Neutrophil (primary cell): ENCODE results near the gene ARHGAP30.

ENCODE experiments used
- H3K27ac ChIP-seq: fragments of 200-600 bp; sonication (generic); 2 replicates; pipeline ENCODE4 v1.5.1; 2016; ENCODE audit warnings: mild to moderate bottlenecking, moderate library complexity
- H3K27me3 ChIP-seq: fragments of 200-600 bp; sonication (generic); 2 replicates; pipeline ENCODE4 v1.6.0; 2016; ENCODE audit warnings: mild to moderate bottlenecking
- H3K36me3 ChIP-seq: fragments of 200-600 bp; sonication (generic); 2 replicates; pipeline ENCODE4 v1.5.1; 2017
- H3K4me1 ChIP-seq, 2 experiments: fragments of 200-600 bp in 1 of 2; sonication (generic) in 1 of 2; 1 replicate in 1 of 2; 2 replicates in 1 of 2; pipeline versions ENCODE4 v1.5.1 to v1.6.1; 2013 to 2016; ENCODE audit warnings: low read depth in 1 of 2, low read length in 1 of 2, mild to moderate bottlenecking in 1 of 2, moderate library complexity in 1 of 2; ENCODE audit not compliant: control insufficient read depth in 1 of 2, insufficient read depth in 1 of 2
- H3K4me3 ChIP-seq, 2 experiments: fragments of 200-600 bp in 1 of 2; sonication (generic) in 1 of 2; 1 replicate in 1 of 2; 2 replicates in 1 of 2; pipeline ENCODE4 v1.5.1; 2013 to 2016; ENCODE audit warnings: low read depth in 1 of 2, low read length in 1 of 2, mild to moderate bottlenecking in 1 of 2, moderate library complexity in 1 of 2
- H3K9me3 ChIP-seq: fragments of 200-600 bp; sonication (generic); 2 replicates; pipeline ENCODE4 v1.5.1; 2016
- CTCF ChIP-seq: fragments of 200-600 bp; sonication (generic); IDR thresholded peaks from 2 replicates; pipeline ENCODE4 v1.5.1; 2016; ENCODE audit warnings: antibody characterized with exemption

Gene ARHGAP30

GRCh38 chr1:161080441-161081405, 11.0 kb upstream of the ARHGAP30 start:
- Histone ChIP-seq H3K36me3 (no peaks in the 10 kb centered on the region), H3K27ac (no peak overlapping the region)

GRCh38 chr1:161079436-161080110, 9.9 kb upstream of the ARHGAP30 start:
- H3K4me3 ChIP-seq = no peak overlapping the region
- no peaks in the 10 kb centered on the region for H3K27me3 ChIP-seq
- no peak overlapping the region for H3K27ac ChIP-seq
- no peak for TF ChIP-seq CTCF
- H3K9me3 ChIP-seq = no peaks in the 10 kb centered on the region
- H3K36me3 ChIP-seq = no peaks in the 10 kb centered on the region
- H3K4me1 ChIP-seq = peaks cover 0 to 3% of the 10 kb centered on the region in 2 experiments

More at GRCh38 chr1:161080441-161081405, 11.0 kb upstream of the ARHGAP30 start:
- no peak for TF ChIP-seq CTCF
- peaks cover 0 to 3% of the 10 kb centered on the region in 2 experiments for H3K4me1 ChIP-seq
- H3K27me3 ChIP-seq = no peaks in the 10 kb centered on the region
- H3K4me3 ChIP-seq = no peak overlapping the region
- H3K9me3 ChIP-seq = no peaks in the 10 kb centered on the region

GRCh38 chr1:161077426-161077825, 7.7 kb upstream of the ARHGAP30 start:
- Histone ChIP-seq H3K36me3 (no peaks in the 10 kb centered on the region), H3K27me3 (no peaks in the 10 kb centered on the region), H3K4me1 (no peaks in the 10 kb centered on the region), H3K27ac (no peak overlapping the region), H3K4me3 (no peak overlapping the region), H3K9me3 (no peaks in the 10 kb centered on the region)
- TF ChIP-seq CTCF = no peak

DNA sequence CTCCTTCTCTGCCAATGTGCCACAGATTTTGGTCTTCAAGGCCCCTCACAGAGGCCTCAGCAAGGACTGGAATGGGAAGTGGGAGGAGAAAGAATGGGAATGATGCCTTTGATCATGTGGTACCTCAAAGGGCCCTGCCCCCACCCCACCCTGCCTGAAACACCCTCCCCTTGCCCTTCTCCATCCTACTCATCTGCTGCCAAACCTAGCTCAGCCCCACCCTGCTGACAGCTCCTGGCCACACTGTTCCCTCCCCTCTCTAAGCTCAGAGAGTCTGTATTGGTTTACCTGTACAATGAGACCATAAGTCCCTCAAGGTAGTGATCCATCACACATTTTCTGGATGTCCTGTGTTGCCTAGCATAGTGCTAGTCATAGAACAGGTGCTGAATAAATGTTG, 6.7 kb upstream of the ARHGAP30 start:
- Histone ChIP-seq H3K4me3 (no peak overlapping the region), H3K36me3 (no peaks in the 10 kb centered on the region), H3K4me1 (peaks cover 8 to 9% of the 10 kb centered on the region in 2 experiments), H3K27ac (no peak overlapping the region), H3K27me3 (no peaks in the 10 kb centered on the region), H3K9me3 (no peaks in the 10 kb centered on the region)
- no peak for TF ChIP-seq CTCF

DNA sequence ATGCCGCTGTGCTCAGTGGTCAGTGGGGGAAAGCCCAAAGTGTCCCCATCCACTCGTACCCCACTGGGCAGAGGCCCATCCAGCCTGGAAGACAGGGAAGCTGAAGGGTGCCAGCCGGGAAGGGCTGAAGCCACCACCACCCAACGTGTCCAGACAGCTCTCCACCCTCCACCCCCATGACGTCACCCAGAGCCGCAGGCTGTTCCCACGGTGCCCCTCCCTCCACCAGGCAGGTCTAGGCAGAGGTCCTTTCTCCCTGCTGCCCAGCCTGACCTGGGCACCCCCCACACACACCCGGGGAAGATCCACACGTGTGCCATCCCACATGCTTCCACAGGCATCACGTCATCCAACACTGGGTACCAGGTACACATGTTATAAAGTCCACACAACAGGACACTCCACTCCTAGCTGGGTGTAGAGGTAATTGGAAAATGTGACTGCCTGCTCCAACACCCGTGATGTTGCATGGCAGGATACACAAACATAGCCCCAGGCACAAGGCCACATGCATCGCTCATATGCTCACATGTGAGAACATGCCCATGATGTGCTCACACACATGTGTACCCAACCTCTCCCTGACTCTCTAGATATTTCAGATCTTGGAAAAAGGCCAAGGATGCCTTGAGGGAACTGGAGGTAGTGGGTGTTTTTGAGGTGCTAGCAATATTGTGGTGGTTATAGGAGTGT, 5.1 kb upstream of the ARHGAP30 start:
- no peak for TF ChIP-seq CTCF

More for the DNA sequence above, 5.1 kb upstream of the ARHGAP30 start:
- H3K4me1 ChIP-seq = peaks cover 24% of the 10 kb centered on the region in 2 experiments
- H3K4me3 ChIP-seq = no peak overlapping the region
- no peaks in the 10 kb centered on the region for H3K9me3 ChIP-seq
- H3K27me3 ChIP-seq = no peaks in the 10 kb centered on the region
- H3K27ac ChIP-seq = no peak overlapping the region
- no peaks in the 10 kb centered on the region for H3K36me3 ChIP-seq
